ENCODE results near the gene HAPLN2.

Gene HAPLN2

GRCh38 chr1:156662800-156663055 lies 43.5 kb downstream of the HAPLN2 start:
- TF ChIP-seq, protein P1, sequence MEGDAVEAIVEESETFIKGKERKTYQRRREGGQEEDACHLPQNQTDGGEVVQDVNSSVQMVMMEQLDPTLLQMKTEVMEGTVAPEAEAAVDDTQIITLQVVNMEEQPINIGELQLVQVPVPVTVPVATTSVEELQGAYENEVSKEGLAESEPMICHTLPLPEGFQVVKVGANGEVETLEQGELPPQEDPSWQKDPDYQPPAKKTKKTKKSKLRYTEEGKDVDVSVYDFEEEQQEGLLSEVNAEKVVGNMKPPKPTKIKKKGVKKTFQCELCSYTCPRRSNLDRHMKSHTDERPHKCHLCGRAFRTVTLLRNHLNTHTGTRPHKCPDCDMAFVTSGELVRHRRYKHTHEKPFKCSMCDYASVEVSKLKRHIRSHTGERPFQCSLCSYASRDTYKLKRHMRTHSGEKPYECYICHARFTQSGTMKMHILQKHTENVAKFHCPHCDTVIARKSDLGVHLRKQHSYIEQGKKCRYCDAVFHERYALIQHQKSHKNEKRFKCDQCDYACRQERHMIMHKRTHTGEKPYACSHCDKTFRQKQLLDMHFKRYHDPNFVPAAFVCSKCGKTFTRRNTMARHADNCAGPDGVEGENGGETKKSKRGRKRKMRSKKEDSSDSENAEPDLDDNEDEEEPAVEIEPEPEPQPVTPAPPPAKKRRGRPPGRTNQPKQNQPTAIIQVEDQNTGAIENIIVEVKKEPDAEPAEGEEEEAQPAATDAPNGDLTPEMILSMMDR (IDR thresholded peaks at IDR 0.05; ENCODE audit: unreplicated experiment in 3 of 3) = no peak
- H3K9me3 Mint-ChIP-seq = no peaks in the 10 kb centered on the region
- H3K36me3 Mint-ChIP-seq (ENCODE audit: low read depth) = no peaks in the 10 kb centered on the region
- H3K27ac Mint-ChIP-seq = peak overlapping the region; percentile 93 to 99 (median 94)
- H3K4me1 Mint-ChIP-seq = peaks cover 82% of the 10 kb centered on the region
- H3K4me3 Mint-ChIP-seq = peak overlapping the region in 2 of 3 experiments; percentile 77 to 79
- H3K27me3 Mint-ChIP-seq (ENCODE audit: low read depth) = peaks cover 17% of the 10 kb centered on the region

- no peaks in the 10 kb centered on the region for H3K9me3 Mint-ChIP-seq
- H3K27me3 Mint-ChIP-seq (ENCODE audit: low read depth) = peaks cover 12% of the 10 kb centered on the region
- peak overlapping the region; percentile 93 to 99 (median 94) for H3K27ac Mint-ChIP-seq
- peak overlapping the region; percentile 49 to 79 (median 73) for H3K4me3 Mint-ChIP-seq
- TF ChIP-seq, protein P1 (IDR thresholded peaks at IDR 0.05; ENCODE audit: unreplicated experiment in 3 of 3) = no peak
- H3K4me1 Mint-ChIP-seq = peaks cover 86% of the 10 kb centered on the region
- H3K36me3 Mint-ChIP-seq (ENCODE audit: low read depth) = no peaks in the 10 kb centered on the region
Observed at GRCh38 chr1:156663178-156663577, 44.0 kb downstream of the HAPLN2 start.

- Mint-ChIP-seq H3K4me3 (peak overlapping the region; percentile 58 to 79 (median 72)), H3K9me3 (no peaks in the 10 kb centered on the region), H3K27ac (peak overlapping the region; percentile 93 to 99 (median 94)), H3K4me1 (peaks cover 95% of the 10 kb centered on the region), H3K27me3 (ENCODE audit: low read depth) (peaks cover 5% of the 10 kb centered on the region), H3K36me3 (ENCODE audit: low read depth) (no peaks in the 10 kb centered on the region)
- TF ChIP-seq, protein P1 (IDR thresholded peaks at IDR 0.05; ENCODE audit: unreplicated experiment in 3 of 3) = no peak
Observed at GRCh38 chr1:156664046-156664766, 45.0 kb downstream of the HAPLN2 start.

GRCh38 chr1:156664767-156665411 lies 45.7 kb downstream of the HAPLN2 start:
- Mint-ChIP-seq H3K27ac (peak overlapping the region; percentile 93 to 99 (median 94)), H3K4me3 (peak overlapping the region; percentile 58 to 79 (median 72)), H3K9me3 (no peaks in the 10 kb centered on the region), H3K27me3 (ENCODE audit: low read depth) (peaks cover 5% of the 10 kb centered on the region), H3K36me3 (ENCODE audit: low read depth) (no peaks in the 10 kb centered on the region), H3K4me1 (peaks cover 93% of the 10 kb centered on the region)
- TF ChIP-seq, protein P1 (IDR thresholded peaks at IDR 0.05; ENCODE audit: unreplicated experiment in 3 of 3) = no peak

GRCh38 chr1:156665539-156665938 lies 46.3 kb downstream of the HAPLN2 start:
- Mint-ChIP-seq H3K27me3 (ENCODE audit: low read depth) (peaks cover 5% of the 10 kb centered on the region), H3K4me1 (peaks cover 87% of the 10 kb centered on the region)

More at GRCh38 chr1:156665539-156665938, 46.3 kb downstream of the HAPLN2 start:
- Mint-ChIP-seq H3K9me3 (no peaks in the 10 kb centered on the region), H3K36me3 (ENCODE audit: low read depth) (no peaks in the 10 kb centered on the region), H3K27ac (peak overlapping the region; percentile 93 to 99 (median 94)), H3K4me3 (peak overlapping the region; percentile 49 to 73 (median 58))
- TF ChIP-seq, protein P1 (IDR thresholded peaks at IDR 0.05; ENCODE audit: unreplicated experiment in 3 of 3) = no peak
